Activated T-cell treated with anti-CD3 and anti-CD28 coated beads, Interleukin-2, amount 50 U/mL, for 72 hours (primary cell): Measurements from ENCODE around the gene ELANE. TPM values are rescaled to one million over a fixed set of nuclear protein-coding genes. Genes with fewer than 3 reads are reported as not detected.

ENCODE experiments used
- ATAC-seq, 2 donors: fragments of 150-1000 bp; cut with Tn5 transposase; replicated peaks in 1 of 2; 2 replicates each; pipeline ENCODE4 v1.10.0; 2021; ENCODE audit warnings: moderate library complexity in 2 of 2, mild to moderate bottlenecking in 1 of 2
- DNase-seq, 2 donors: peaks; one replicate each; pipeline ENCODE4 v3.0.0; 2021 to 2022; ENCODE audit warnings: mixed read lengths in 1 of 2
- H3K27ac Mint-ChIP-seq: one replicate; pipeline ENCODE4 v1.8.0; 2022; ENCODE audit warnings: mild to moderate bottlenecking, moderate library complexity, mixed read lengths
- H3K27me3 Mint-ChIP-seq: one replicate; pipeline ENCODE4 v1.8.0; 2022; ENCODE audit warnings: low read depth, mixed read lengths
- H3K36me3 Mint-ChIP-seq, 2 donors: one replicate each; pipeline ENCODE4 v1.8.0; 2022; ENCODE audit warnings: mixed read lengths in 2 of 2, mild to moderate bottlenecking in 1 of 2; ENCODE audit not compliant: insufficient read depth in 2 of 2
- H3K4me1 Mint-ChIP-seq: one replicate; pipeline ENCODE4 v1.8.0; 2022; ENCODE audit warnings: low read depth, mixed read lengths
- H3K4me3 Mint-ChIP-seq, 2 donors: one replicate each; pipeline ENCODE4 v1.8.0; 2022; ENCODE audit warnings: mild to moderate bottlenecking in 2 of 2, mixed read lengths in 2 of 2, moderate library complexity in 2 of 2
- H3K9me3 Mint-ChIP-seq, 2 donors: one replicate each; pipeline ENCODE4 v1.8.0; 2022; ENCODE audit warnings: mixed read lengths in 2 of 2
- total RNA-seq, 2 donors: library from RNA; stranded (reverse); gene quantifications; one replicate each; pipeline ENCODE4 v1.2.3, GENCODE V29; 2022

Gene ELANE
- total RNA-seq = not detected

GRCh38 chr19:852136-853013 is at the start of gene ELANE:
TSS of gene ELANE (plus strand) at chr19:852303. CDS start at chr19:852329, 26 bp downstream.
- Mint-ChIP-seq H3K4me3 (no peak within 1 kb of the TSS), H3K9me3 (no peaks in the 10 kb centered on the region), H3K27me3 (peaks cover 5% of the 10 kb centered on the region), H3K27ac (no peak within 1 kb of the TSS), H3K4me1 (no peaks in the 10 kb centered on the region), H3K36me3 (no peaks in the 10 kb centered on the region)
- DNase-seq = no peak
- no peak for ATAC-seq

GRCh38 chr19:802498-803098 is 49.5 kb upstream of the ELANE start:
- Mint-ChIP-seq H3K9me3 (no peaks in the 10 kb centered on the region), H3K27ac (peak overlapping the region; percentile 84), H3K36me3 (peaks cover 22 to 51% of the 10 kb centered on the region in 2 donors), H3K4me3 (peak overlapping the region; percentile 49 to 63), H3K4me1 (peaks cover 44% of the 10 kb centered on the region), H3K27me3 (no peaks in the 10 kb centered on the region)
- ATAC-seq (no peak), DNase-seq (no peak)

GRCh38 chr19:803099-803561 is 49.0 kb upstream of the ELANE start:
- Mint-ChIP-seq H3K4me1 (peaks cover 47% of the 10 kb centered on the region), H3K4me3 (peak overlapping the region in 1 of 2 donors; percentile 5), H3K27ac (peak overlapping the region; percentile 84), H3K36me3 (peaks cover 26 to 55% of the 10 kb centered on the region in 2 donors), H3K9me3 (no peaks in the 10 kb centered on the region), H3K27me3 (no peaks in the 10 kb centered on the region)
- ATAC-seq (no peak), DNase-seq (no peak)

GRCh38 chr19:803686-804418 is 48.3 kb upstream of the ELANE start:
- H3K4me1 Mint-ChIP-seq = peaks cover 47% of the 10 kb centered on the region
- H3K36me3 Mint-ChIP-seq = peaks cover 24 to 55% of the 10 kb centered on the region in 2 donors
- ATAC-seq (no peak), DNase-seq (no peak)
- peak overlapping the region in 1 of 2 donors; percentile 5 for H3K4me3 Mint-ChIP-seq
- no peaks in the 10 kb centered on the region for H3K27me3 Mint-ChIP-seq
- no peaks in the 10 kb centered on the region for H3K9me3 Mint-ChIP-seq
- peak overlapping the region; percentile 50 for H3K27ac Mint-ChIP-seq

- Mint-ChIP-seq H3K9me3 (no peaks in the 10 kb centered on the region), H3K27ac (no peak overlapping the region), H3K36me3 (peaks cover 18 to 51% of the 10 kb centered on the region in 2 donors), H3K4me3 (no peak overlapping the region), H3K27me3 (no peaks in the 10 kb centered on the region), H3K4me1 (peaks cover 40% of the 10 kb centered on the region)
- DNase-seq (no peak), ATAC-seq (peak in 1 of 2 donors; percentile 5)
Observed at GRCh38 chr19:804419-805165, 47.5 kb upstream of the ELANE start.

GRCh38 chr19:805166-805551 is 46.9 kb upstream of the ELANE start:
- DNase-seq (no peak), ATAC-seq (peak in 1 of 2 donors; percentile 9)
- H3K4me3 Mint-ChIP-seq = no peak overlapping the region
- H3K27me3 Mint-ChIP-seq = no peaks in the 10 kb centered on the region
- H3K36me3 Mint-ChIP-seq = peaks cover 14 to 48% of the 10 kb centered on the region in 2 donors
- no peaks in the 10 kb centered on the region for H3K9me3 Mint-ChIP-seq
- H3K27ac Mint-ChIP-seq = no peak overlapping the region
- H3K4me1 Mint-ChIP-seq = peaks cover 34% of the 10 kb centered on the region

GRCh38 chr19:805600-806550 is 46.2 kb upstream of the ELANE start:
- Mint-ChIP-seq H3K4me3 (no peak overlapping the region), H3K36me3 (peaks cover 12 to 47% of the 10 kb centered on the region in 2 donors)
- ATAC-seq = peak in 1 of 2 donors; percentile 14

GRCh38 chr19:806815-807421 is 45.2 kb upstream of the ELANE start:
- no peak overlapping the region for H3K4me3 Mint-ChIP-seq

More at GRCh38 chr19:805600-806550, 46.2 kb upstream of the ELANE start:
- no peak overlapping the region for H3K27ac Mint-ChIP-seq
- H3K4me1 Mint-ChIP-seq = peaks cover 28% of the 10 kb centered on the region
- no peaks in the 10 kb centered on the region for H3K27me3 Mint-ChIP-seq
- H3K9me3 Mint-ChIP-seq = no peaks in the 10 kb centered on the region
- no peak for DNase-seq

GRCh38 chr19:807627-808422 is 44.3 kb upstream of the ELANE start:
- H3K27me3 Mint-ChIP-seq = no peaks in the 10 kb centered on the region
- no peak for DNase-seq
- no peak for ATAC-seq
- H3K9me3 Mint-ChIP-seq = no peaks in the 10 kb centered on the region
- peaks cover 12 to 44% of the 10 kb centered on the region in 2 donors for H3K36me3 Mint-ChIP-seq
- H3K4me1 Mint-ChIP-seq = peaks cover 9% of the 10 kb centered on the region
- no peak overlapping the region for H3K4me3 Mint-ChIP-seq
- peak overlapping the region; percentile 85 for H3K27ac Mint-ChIP-seq

More at GRCh38 chr19:806815-807421, 45.2 kb upstream of the ELANE start:
- no peak for DNase-seq
- no peak for ATAC-seq
- H3K9me3 Mint-ChIP-seq = no peaks in the 10 kb centered on the region
- H3K27me3 Mint-ChIP-seq = no peaks in the 10 kb centered on the region
- H3K27ac Mint-ChIP-seq = no peak overlapping the region
- peaks cover 12 to 48% of the 10 kb centered on the region in 2 donors for H3K36me3 Mint-ChIP-seq
- H3K4me1 Mint-ChIP-seq = peaks cover 18% of the 10 kb centered on the region

- DNase-seq (no peak), ATAC-seq (no peak)
- H3K27me3 Mint-ChIP-seq = no peaks in the 10 kb centered on the region
- peaks cover 8% of the 10 kb centered on the region for H3K4me1 Mint-ChIP-seq
- H3K9me3 Mint-ChIP-seq = peaks cover 0 to 1% of the 10 kb centered on the region in 2 donors
- no peak overlapping the region for H3K4me3 Mint-ChIP-seq
- peaks cover 12 to 43% of the 10 kb centered on the region in 2 donors for H3K36me3 Mint-ChIP-seq
- no peak overlapping the region for H3K27ac Mint-ChIP-seq
Observed at GRCh38 chr19:808423-808775, 43.7 kb upstream of the ELANE start.
